ENCODE measurements around the gene AQP1. TPM values are rescaled to one million over a fixed set of nuclear protein-coding genes. Genes with fewer than 3 reads are reported as not detected.

The AQP1 gene
- total RNA-seq, 1 donor from 2014 or later = 67.8 TPM

GRCh38 chr7:30894866-30895605 lies 16.6 kb upstream of the AQP1 start:
- no peaks in the 10 kb centered on the region for H3K9me3 ChIP-seq (ENCODE audit: control insufficient read depth in 3 of 3, low read length in 3 of 3)
- H3K27me3 ChIP-seq (ENCODE audit: control insufficient read depth in 3 of 3, insufficient read depth in 3 of 3, low read length in 3 of 3) = no peaks in the 10 kb centered on the region
- H3K27ac ChIP-seq (ENCODE audit: low read depth, low read length) = peak overlapping the region; percentile 81
- peaks cover 38 to 46% (median 41%) of the 10 kb centered on the region in 3 donors for H3K4me1 ChIP-seq (ENCODE audit: control insufficient read depth in 3 of 3, insufficient read depth in 3 of 3, low read length in 3 of 3)
- H3K4me3 ChIP-seq (ENCODE audit: low read length in 3 of 3) = no peak overlapping the region
- peaks cover 0 to 2% (median 0%) of the 10 kb centered on the region in 3 donors for H3K36me3 ChIP-seq (ENCODE audit: control insufficient read depth in 3 of 3, insufficient read depth in 3 of 3, low read length in 3 of 3)
- no peak overlapping the region for H3K9ac ChIP-seq (ENCODE audit: low read depth in 1 of 3, low read length in 3 of 3)

- H3K27ac ChIP-seq (ENCODE audit: low read depth, low read length) = peak overlapping the region; percentile 56
These were observed 15.6 kb upstream of the AQP1 start for GRCh38 chr7:30896036-30896435.

GRCh38 chr7:30896783-30897637 lies 14.6 kb upstream of the AQP1 start:
- peaks cover 38 to 53% (median 41%) of the 10 kb centered on the region in 3 donors for H3K4me1 ChIP-seq (ENCODE audit: control insufficient read depth in 3 of 3, insufficient read depth in 3 of 3, low read length in 3 of 3)
- H3K27ac ChIP-seq (ENCODE audit: low read depth, low read length) = peak overlapping the region; percentile 36
- H3K4me3 ChIP-seq (ENCODE audit: low read length in 3 of 3) = peak overlapping the region in 1 of 3 donors; percentile 13
- no peaks in the 10 kb centered on the region for H3K9me3 ChIP-seq (ENCODE audit: control insufficient read depth in 3 of 3, low read length in 3 of 3)
- H3K36me3 ChIP-seq (ENCODE audit: control insufficient read depth in 3 of 3, insufficient read depth in 3 of 3, low read length in 3 of 3) = peaks cover 0 to 2% (median 0%) of the 10 kb centered on the region in 3 donors
- no peaks in the 10 kb centered on the region for H3K27me3 ChIP-seq (ENCODE audit: control insufficient read depth in 3 of 3, insufficient read depth in 3 of 3, low read length in 3 of 3)
- H3K9ac ChIP-seq (ENCODE audit: low read depth in 1 of 3, low read length in 3 of 3) = no peak overlapping the region

More at GRCh38 chr7:30896036-30896435, 15.6 kb upstream of the AQP1 start:
- H3K9ac ChIP-seq (ENCODE audit: low read depth in 1 of 3, low read length in 3 of 3) = no peak overlapping the region
- H3K36me3 ChIP-seq (ENCODE audit: control insufficient read depth in 3 of 3, insufficient read depth in 3 of 3, low read length in 3 of 3) = peaks cover 0 to 2% (median 0%) of the 10 kb centered on the region in 3 donors
- no peaks in the 10 kb centered on the region for H3K27me3 ChIP-seq (ENCODE audit: control insufficient read depth in 3 of 3, insufficient read depth in 3 of 3, low read length in 3 of 3)
- H3K4me1 ChIP-seq (ENCODE audit: control insufficient read depth in 3 of 3, insufficient read depth in 3 of 3, low read length in 3 of 3) = peaks cover 38 to 51% (median 41%) of the 10 kb centered on the region in 3 donors
- no peaks in the 10 kb centered on the region for H3K9me3 ChIP-seq (ENCODE audit: control insufficient read depth in 3 of 3, low read length in 3 of 3)
- H3K4me3 ChIP-seq (ENCODE audit: low read length in 3 of 3) = no peak overlapping the region

GRCh38 chr7:30897770-30898169 lies 13.9 kb upstream of the AQP1 start:
- H3K27ac ChIP-seq (ENCODE audit: low read depth, low read length) = peak overlapping the region; percentile 36
- peaks cover 0 to 2% (median 0%) of the 10 kb centered on the region in 3 donors for H3K36me3 ChIP-seq (ENCODE audit: control insufficient read depth in 3 of 3, insufficient read depth in 3 of 3, low read length in 3 of 3)
- H3K9me3 ChIP-seq (ENCODE audit: control insufficient read depth in 3 of 3, low read length in 3 of 3) = no peaks in the 10 kb centered on the region
- H3K9ac ChIP-seq (ENCODE audit: low read depth in 1 of 3, low read length in 3 of 3) = no peak overlapping the region
- H3K27me3 ChIP-seq (ENCODE audit: control insufficient read depth in 3 of 3, insufficient read depth in 3 of 3, low read length in 3 of 3) = no peaks in the 10 kb centered on the region
- peaks cover 37 to 51% (median 37%) of the 10 kb centered on the region in 3 donors for H3K4me1 ChIP-seq (ENCODE audit: control insufficient read depth in 3 of 3, insufficient read depth in 3 of 3, low read length in 3 of 3)
- no peak overlapping the region for H3K4me3 ChIP-seq (ENCODE audit: low read length in 3 of 3)

GRCh38 chr7:30898411-30898810 lies 13.2 kb upstream of the AQP1 start:
- Histone ChIP-seq H3K27me3 (ENCODE audit: control insufficient read depth in 3 of 3, insufficient read depth in 3 of 3, low read length in 3 of 3) (no peaks in the 10 kb centered on the region), H3K9me3 (ENCODE audit: control insufficient read depth in 3 of 3, low read length in 3 of 3) (no peaks in the 10 kb centered on the region), H3K4me1 (ENCODE audit: control insufficient read depth in 3 of 3, insufficient read depth in 3 of 3, low read length in 3 of 3) (peaks cover 31 to 45% (median 32%) of the 10 kb centered on the region in 3 donors), H3K9ac (ENCODE audit: low read depth in 1 of 3, low read length in 3 of 3) (no peak overlapping the region), H3K36me3 (ENCODE audit: control insufficient read depth in 3 of 3, insufficient read depth in 3 of 3, low read length in 3 of 3) (no peaks in the 10 kb centered on the region), H3K4me3 (ENCODE audit: low read length in 3 of 3) (no peak overlapping the region), H3K27ac (ENCODE audit: low read depth, low read length) (peak overlapping the region; percentile 57)

GRCh38 chr7:30899066-30899465 lies 12.6 kb upstream of the AQP1 start:
- Histone ChIP-seq H3K4me1 (ENCODE audit: control insufficient read depth in 3 of 3, insufficient read depth in 3 of 3, low read length in 3 of 3) (peaks cover 24 to 39% (median 26%) of the 10 kb centered on the region in 3 donors), H3K27me3 (ENCODE audit: control insufficient read depth in 3 of 3, insufficient read depth in 3 of 3, low read length in 3 of 3) (no peaks in the 10 kb centered on the region), H3K27ac (ENCODE audit: low read depth, low read length) (peak overlapping the region; percentile 57), H3K9ac (ENCODE audit: low read depth in 1 of 3, low read length in 3 of 3) (no peak overlapping the region), H3K4me3 (ENCODE audit: low read length in 3 of 3) (no peak overlapping the region), H3K36me3 (ENCODE audit: control insufficient read depth in 3 of 3, insufficient read depth in 3 of 3, low read length in 3 of 3) (no peaks in the 10 kb centered on the region), H3K9me3 (ENCODE audit: control insufficient read depth in 3 of 3, low read length in 3 of 3) (no peaks in the 10 kb centered on the region)

GRCh38 chr7:30899630-30900029 lies 12.0 kb upstream of the AQP1 start:
- Histone ChIP-seq H3K9ac (ENCODE audit: low read depth in 1 of 3, low read length in 3 of 3) (peak overlapping the region in 1 of 3 donors; percentile 30), H3K27ac (ENCODE audit: low read depth, low read length) (peak overlapping the region; percentile 57), H3K4me1 (ENCODE audit: control insufficient read depth in 3 of 3, insufficient read depth in 3 of 3, low read length in 3 of 3) (peaks cover 23 to 35% (median 24%) of the 10 kb centered on the region in 3 donors), H3K27me3 (ENCODE audit: control insufficient read depth in 3 of 3, insufficient read depth in 3 of 3, low read length in 3 of 3) (no peaks in the 10 kb centered on the region), H3K4me3 (ENCODE audit: low read length in 3 of 3) (no peak overlapping the region), H3K9me3 (ENCODE audit: control insufficient read depth in 3 of 3, low read length in 3 of 3) (no peaks in the 10 kb centered on the region), H3K36me3 (ENCODE audit: control insufficient read depth in 3 of 3, insufficient read depth in 3 of 3, low read length in 3 of 3) (no peaks in the 10 kb centered on the region)

- H3K36me3 ChIP-seq (ENCODE audit: control insufficient read depth in 3 of 3, insufficient read depth in 3 of 3, low read length in 3 of 3) = no peaks in the 10 kb centered on the region
- H3K4me1 ChIP-seq (ENCODE audit: control insufficient read depth in 3 of 3, insufficient read depth in 3 of 3, low read length in 3 of 3) = peaks cover 23 to 36% (median 24%) of the 10 kb centered on the region in 3 donors
- H3K27ac ChIP-seq (ENCODE audit: low read depth, low read length) = peak overlapping the region; percentile 57
- no peak overlapping the region for H3K9ac ChIP-seq (ENCODE audit: low read depth in 1 of 3, low read length in 3 of 3)
- H3K9me3 ChIP-seq (ENCODE audit: control insufficient read depth in 3 of 3, low read length in 3 of 3) = no peaks in the 10 kb centered on the region
- H3K27me3 ChIP-seq (ENCODE audit: control insufficient read depth in 3 of 3, insufficient read depth in 3 of 3, low read length in 3 of 3) = no peaks in the 10 kb centered on the region
- no peak overlapping the region for H3K4me3 ChIP-seq (ENCODE audit: low read length in 3 of 3)
These were observed 11.6 kb upstream of the AQP1 start for GRCh38 chr7:30900053-30900452.

GRCh38 chr7:30900803-30901362 lies 10.8 kb upstream of the AQP1 start:
- Histone ChIP-seq H3K9me3 (ENCODE audit: control insufficient read depth in 3 of 3, low read length in 3 of 3) (no peaks in the 10 kb centered on the region), H3K27me3 (ENCODE audit: control insufficient read depth in 3 of 3, insufficient read depth in 3 of 3, low read length in 3 of 3) (no peaks in the 10 kb centered on the region), H3K4me1 (ENCODE audit: control insufficient read depth in 3 of 3, insufficient read depth in 3 of 3, low read length in 3 of 3) (peaks cover 21 to 32% (median 27%) of the 10 kb centered on the region in 3 donors)

More at GRCh38 chr7:30900803-30901362, 10.8 kb upstream of the AQP1 start:
- no peak overlapping the region for H3K4me3 ChIP-seq (ENCODE audit: low read length in 3 of 3)
- H3K36me3 ChIP-seq (ENCODE audit: control insufficient read depth in 3 of 3, insufficient read depth in 3 of 3, low read length in 3 of 3) = no peaks in the 10 kb centered on the region
- peak overlapping the region; percentile 57 for H3K27ac ChIP-seq (ENCODE audit: low read depth, low read length)
- no peak overlapping the region for H3K9ac ChIP-seq (ENCODE audit: low read depth in 1 of 3, low read length in 3 of 3)
